SH-SY5Y (cell line): ENCODE measurements around the gene SAE1.

Source experiments
- GATA2 ChIP-seq: IDR thresholded peaks from 2 replicates; pipeline ENCODE4 v1.6.1; 2011; ENCODE audit warnings: mild to moderate bottlenecking, low read depth, low read length
- GATA3 ChIP-seq: IDR thresholded peaks from 2 replicates; pipeline ENCODE4 v1.6.1; 2011; ENCODE audit warnings: low read depth, mild to moderate bottlenecking, low read length, moderate library complexity

DNA sequence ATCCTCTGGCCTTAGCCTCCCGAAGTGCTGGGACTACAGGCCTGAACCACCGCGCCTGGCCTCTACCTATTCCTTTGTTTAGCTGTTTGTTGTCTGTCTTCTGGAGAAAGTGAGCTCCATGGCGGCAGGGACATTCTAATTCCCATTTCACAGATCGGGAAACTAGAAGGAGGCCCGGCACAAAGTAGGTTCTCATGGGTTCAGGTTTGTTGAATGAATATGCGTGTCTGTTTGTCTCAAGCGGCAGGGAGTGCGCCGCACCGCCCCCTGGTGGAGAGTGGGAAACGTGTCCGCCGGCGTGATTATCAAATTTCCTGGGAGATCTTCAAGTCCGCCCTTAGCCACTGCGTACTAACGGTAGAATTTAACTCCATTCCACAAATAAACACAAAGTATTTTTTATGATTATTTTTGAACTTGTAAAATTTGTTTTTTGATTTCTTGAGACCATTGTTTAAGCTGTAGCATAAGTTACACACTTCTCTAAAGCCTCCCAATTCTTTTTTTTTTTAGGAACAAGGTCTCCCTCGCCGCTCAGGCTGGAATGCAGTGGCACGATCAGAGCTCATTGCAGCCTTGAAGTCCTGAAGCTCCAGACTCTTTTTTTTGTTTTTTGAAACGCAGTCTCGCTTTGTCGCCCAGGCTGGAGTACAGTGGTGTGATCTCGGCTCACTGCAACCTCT is 116.8 kb downstream of the SAE1 start:
- TF ChIP-seq GATA2 (no peak), GATA3 (no peak)
